Measurements from ENCODE around the gene CAPNS2.
"Not testable (repeated sequence)": the region's sequence is repeated elsewhere in the genome, so short reads cannot be mapped to it uniquely, and the experiment has no call there.

CAPNS2 gene

DNA sequence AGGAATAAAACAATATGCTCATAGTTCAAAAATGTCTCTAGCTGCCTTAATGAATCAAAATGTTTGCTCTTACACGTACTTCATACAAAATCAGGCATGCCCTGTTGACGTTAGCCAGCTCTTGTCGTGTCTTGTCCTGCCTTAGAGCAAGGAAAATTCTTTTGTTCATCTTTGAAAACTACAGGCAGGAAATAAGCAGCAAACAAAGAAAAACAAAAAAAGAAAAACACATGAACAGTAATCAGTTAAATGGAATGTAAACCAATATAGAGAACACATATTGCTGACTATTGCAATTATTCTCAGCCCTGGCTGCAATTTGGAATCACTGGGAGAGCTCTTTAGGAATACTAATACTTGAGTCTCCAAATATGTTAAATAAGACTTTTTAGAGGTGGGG is 1.7 kb downstream of the CAPNS2 start:
- no peak for DNase-seq (ENCODE audit: low read depth)

DNA sequence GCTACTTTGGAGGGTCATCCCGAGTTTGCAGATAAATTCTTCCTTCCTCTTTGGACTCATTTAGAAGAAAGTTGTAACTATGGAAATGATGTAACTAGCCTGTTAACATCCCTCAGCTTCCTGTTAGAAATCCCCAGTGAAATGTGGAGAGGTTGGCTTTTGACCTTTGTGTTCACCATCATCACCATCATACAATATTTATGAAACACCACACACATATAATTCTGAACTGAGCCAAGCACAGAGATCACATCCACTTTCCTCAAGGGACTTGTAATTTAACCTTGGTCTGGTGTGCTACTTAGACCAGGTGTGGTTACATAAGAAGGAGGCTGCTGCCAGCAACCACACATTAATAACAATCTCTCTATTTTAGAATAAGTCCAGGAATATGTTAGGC is 2.5 kb downstream of the CAPNS2 start:
- DNase-seq (ENCODE audit: low read depth), result no peak

DNA sequence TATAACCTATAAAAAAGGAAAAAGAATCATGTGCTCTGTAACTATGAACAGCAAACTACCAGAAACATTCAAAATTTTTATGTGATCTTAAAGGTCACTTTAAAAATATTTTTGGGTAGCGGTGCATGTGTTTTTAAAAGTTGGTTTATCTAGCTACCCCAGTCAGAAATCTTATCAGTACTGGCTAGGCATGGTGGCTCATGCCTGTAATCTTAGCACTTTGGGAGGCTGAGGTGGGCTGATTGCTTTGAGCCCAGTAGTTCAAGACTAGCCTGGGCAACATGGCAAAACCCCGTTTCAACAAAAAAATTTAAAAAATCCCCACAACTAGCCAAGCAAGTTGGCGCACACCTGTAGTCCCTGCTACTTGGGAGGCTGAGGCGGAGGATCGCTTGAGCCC is 3.7 kb downstream of the CAPNS2 start:
- no peak for DNase-seq (ENCODE audit: low read depth)

DNA sequence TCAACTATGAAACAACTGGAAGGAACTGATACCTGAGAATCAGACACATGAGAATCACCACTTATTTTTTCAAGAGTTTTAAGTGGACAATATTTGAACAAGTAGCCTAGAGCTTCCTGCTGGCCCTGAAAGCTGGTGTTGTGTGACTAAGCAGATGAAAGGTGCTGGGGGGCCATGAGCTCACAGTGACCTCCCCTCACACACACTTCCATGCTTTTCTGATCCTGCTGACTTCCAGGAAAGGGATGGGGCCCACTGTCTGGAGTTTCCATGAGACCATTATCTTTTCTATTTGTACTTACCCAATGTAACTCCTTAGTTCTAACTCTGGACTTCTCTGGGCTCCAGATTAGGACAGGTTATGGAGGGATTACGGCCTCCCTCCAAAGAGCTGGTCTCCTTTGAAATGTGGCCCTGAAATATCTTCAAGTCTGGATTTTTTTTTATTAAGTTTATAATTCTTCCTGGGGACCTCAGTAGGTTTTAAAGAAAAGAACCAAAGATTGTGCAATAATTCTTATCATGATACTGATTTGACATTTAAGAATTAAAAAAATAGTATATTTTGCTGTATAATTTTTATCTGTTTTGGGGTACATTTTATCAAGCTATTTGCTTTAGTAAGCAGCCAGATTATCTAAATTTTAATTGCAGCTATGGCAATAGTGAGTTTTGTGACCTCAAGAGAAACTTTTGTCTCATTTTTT is 4.9 kb downstream of the CAPNS2 start:
- no peak for DNase-seq (ENCODE audit: low read depth)

DNA sequence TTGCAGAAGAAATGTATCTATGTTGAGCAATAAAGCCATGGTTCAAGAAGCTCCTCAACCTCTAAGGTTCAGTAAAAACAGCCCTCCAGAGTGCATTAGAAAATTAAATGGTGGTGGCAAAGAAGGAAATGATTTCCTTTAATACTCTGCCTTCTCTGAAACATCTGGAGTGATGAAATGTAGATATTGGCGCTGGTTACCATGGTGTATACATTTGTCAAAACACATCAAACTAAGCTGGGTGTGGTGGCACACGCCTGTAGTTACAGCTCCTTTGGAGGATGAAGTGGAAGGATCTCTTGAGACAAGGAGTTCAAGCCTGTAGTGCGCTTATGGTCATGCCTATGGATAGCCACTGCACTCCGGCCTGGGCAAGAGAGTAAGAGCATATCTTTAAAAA is 6.0 kb downstream of the CAPNS2 start:
- no peak for DNase-seq (ENCODE audit: low read depth)

DNA sequence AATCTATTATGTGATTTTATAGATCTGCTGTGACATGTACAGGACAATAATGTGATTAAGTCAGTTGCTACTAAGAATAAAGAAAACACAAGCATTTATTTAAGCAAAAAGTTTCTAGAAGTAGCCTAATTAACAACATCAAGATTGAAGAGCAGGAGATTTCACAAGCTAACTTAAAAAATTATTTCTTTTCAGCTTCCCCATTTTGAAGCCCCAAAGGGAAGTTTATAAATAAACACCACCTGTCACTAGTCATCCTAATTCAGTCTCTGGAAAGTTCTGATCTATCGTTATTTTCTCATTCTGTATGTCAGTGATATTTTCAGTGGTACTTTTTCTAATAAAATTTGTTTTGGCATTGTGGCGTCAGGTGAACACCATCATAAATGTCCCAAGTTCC is 8.3 kb downstream of the CAPNS2 start:
- DNase-seq (ENCODE audit: low read depth), result no peak

DNA sequence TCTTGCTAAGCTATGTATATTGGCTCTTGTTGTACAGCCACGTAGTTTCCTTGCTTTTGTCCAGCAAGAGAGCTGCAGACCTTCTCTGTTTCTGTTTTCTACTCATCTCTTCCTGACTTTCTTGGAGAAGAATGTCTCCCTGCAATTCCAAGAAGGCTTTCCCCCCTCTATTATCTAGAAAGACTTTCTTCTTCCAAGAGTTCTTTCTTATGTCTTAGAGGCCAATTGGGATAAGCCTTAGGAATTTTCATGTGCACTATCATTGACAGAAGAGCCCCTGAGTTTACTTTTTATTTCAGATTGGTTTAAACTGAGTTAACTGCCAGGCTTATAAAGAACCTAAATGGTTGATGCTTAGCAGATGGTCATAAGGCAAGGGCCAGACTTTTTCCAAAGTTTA is 9.0 kb downstream of the CAPNS2 start:
- no peak for DNase-seq (ENCODE audit: low read depth)

DNA sequence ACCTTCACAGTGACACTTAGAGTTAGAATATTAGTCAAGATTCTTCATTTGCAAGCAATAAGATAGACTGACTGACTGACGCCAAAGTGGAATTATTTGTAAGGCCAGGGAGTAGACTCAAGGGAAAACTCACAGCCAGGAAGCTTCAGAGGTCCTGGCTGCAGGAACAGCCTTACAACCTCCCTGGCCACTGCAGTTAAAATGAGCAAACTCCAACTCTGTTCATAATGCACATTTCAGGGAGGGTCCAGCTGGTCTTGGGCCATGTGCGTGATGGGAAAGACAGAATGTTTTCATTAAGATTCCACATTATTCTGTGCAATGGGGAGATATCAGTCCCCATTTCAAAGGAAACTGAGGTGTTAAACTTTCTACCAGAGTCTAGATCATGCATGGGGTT is 9.9 kb downstream of the CAPNS2 start:
- DNase-seq (ENCODE audit: low read depth), result no peak

DNA sequence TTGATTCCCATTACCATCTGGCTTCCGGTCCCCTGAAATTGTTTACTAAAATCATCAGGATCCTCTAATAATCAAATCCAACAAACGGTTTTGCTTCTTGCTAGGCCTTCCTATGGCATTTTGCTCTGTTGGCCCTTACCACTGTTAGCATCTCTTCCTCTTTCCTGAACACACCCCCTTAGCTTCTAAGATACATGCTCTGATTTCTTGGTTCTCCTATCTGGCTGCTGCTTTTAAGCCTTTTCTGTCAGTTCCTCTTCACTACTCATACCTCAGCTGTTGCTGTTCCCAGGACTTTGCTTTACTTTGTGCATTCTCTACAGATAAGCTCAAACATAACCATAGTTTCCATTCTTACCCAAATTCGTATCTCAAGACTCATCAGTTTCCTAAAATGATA is 11.4 kb downstream of the CAPNS2 start:
- no peak for DNase-seq (ENCODE audit: low read depth)

DNA sequence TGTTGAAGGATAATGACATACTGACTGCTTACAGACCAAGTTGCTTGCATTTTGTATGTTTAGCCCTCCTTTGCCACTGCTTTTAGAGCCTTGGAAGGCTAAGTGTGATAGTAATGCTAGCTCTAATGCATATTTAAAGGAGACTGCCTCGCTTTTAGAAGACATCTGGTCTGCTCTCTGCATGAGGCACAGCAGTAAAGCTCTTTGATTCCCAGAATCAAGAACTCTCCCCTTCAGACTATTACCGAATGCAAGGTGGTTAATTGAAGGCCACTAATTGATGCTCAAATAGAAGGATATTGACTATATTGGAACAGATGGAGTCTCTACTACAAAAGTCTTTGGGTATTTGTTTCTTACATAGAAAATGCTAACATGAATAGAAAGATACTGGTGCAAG is 19.1 kb downstream of the CAPNS2 start:
- DNase-seq (ENCODE audit: low read depth), result no peak

DNA sequence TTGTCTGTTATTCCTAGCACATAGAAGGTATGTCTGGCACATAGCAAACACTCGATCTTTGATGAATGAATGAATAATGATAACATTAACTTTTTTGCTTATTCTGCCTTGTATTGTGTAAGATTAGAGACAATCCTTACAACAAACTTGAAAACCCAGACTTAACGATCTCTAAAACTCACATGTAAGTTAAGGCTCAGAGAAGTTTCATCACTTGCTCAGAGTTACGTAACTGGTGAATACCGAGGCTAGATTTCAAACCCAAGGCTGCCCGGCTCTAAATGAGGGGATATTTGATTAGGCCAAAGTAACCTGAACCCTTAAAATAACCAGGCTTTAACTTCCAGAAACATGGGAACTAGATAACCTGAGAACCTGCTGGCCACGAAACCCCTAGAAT is 22.3 kb downstream of the CAPNS2 start:
- DNase-seq (ENCODE audit: low read depth), result no peak

DNA sequence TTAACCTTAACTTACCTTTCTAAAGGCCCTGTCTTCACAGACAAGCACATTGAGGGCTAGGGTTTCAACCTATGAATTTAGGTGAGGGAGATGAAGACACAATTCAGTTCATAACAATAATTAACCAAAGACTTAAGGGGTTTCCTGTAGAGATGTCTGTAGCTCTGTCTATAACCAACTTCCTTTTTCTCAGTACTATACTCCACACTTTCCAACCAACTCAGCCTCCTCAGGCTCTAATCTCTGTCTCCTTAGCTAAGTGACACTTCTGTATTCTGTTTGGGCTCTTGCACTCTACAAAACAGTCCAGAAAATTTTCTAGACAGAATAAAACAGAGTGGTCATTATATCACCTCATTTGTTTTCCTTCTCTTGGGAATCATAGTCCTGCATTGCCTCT is 25.8 kb downstream of the CAPNS2 start:
- no peak for DNase-seq (ENCODE audit: low read depth)

DNA sequence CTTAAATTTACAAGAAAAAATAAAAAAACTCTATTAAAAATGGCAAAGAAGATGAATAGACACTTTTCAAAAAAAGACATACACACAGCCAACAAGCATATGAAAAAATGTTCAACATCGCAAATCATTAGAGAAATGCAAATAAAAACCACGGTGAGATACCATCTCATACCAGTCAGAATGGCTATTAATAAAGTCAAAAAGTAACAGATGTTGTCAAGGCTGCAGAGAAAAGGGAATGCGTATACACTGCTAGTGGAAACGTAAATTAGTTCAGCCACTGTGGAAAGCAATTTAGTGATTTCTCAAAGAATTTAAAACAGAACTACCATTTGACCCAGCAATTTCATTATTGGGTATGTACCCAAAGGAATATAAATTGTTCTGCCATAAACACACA is 31.4 kb downstream of the CAPNS2 start:
- DNase-seq (ENCODE audit: low read depth), result no peak

DNA sequence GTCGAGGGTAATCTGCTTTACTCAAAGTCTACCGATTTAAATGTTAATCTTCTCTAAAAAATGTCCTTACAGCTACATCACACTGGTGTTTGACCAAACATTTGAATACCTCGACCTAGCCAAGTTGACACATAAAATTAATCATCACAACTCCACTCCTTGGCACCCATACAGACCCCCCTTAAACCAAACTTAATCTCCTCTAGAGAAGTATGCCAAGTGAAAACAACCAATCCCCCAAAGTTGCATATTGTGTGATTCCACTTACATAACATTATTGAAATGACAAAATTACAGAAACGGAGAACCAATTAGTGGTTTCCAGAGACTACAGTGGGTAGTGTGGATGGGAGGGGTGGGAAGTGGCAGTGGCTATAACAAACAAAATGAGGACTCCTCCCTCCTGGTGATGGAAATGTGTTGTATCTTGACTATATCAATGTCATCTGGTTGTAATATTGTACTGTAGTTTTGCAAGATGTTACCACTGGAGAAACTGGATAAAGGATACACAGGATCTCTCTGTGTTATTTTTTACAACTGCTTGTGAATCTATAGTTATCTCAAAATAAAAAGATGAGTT is 39.4 kb downstream of the CAPNS2 start:
- no peak for DNase-seq (ENCODE audit: low read depth)

DNA sequence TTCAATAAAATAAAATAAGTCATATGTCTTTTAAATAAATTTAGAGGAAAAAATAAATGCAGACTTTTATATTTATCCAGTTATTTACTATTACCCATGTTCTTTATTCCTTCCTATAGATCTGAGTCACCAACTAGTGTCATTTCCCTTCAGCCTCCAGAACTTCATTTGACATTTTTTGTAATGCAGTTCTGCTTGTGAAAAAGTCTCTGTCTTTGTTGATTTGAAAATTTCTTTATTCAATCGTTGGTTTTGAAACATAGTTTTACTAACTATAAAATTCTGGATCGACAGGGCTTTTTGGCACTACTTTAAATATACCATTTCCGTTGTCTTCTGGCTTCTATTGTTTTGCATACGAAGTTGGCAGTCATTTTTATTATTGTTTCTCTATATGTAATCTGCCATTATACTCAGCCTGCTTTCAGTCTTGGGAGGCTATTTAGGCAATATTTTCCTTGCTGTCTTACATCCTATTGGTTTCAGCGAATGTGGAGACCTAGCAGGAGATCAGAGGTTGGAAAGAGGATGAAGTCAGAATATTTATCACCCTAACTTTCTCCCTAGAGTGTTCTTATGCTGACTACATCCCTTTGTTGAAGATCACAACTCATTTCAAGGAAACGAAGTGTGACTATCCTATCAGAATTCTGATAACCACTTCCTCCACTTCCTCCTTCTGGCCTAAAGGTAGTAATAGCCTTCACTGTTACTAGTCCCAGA is 47.3 kb downstream of the CAPNS2 start:
- no peak for DNase-seq (ENCODE audit: low read depth)

DNA sequence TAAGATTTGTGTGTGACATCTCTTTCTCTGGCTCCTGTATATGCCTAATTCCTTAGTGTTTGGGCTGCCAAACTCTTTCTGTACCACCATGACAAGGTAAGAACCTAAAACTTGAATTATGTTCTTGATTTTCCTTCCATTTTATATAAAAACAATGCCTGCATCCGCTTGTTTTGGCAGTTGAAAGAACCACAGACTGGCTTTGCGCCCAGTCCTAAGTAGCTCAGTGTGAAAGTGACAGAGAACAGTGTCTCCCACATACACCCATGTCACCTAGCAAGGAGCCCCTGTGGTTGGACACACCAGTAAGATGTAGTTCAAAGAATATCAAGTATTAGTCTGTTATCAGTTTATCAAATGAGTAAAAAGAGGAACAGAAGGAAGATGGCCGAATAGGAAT is 48.6 kb downstream of the CAPNS2 start:
- DNase-seq (ENCODE audit: low read depth), result no peak

DNA sequence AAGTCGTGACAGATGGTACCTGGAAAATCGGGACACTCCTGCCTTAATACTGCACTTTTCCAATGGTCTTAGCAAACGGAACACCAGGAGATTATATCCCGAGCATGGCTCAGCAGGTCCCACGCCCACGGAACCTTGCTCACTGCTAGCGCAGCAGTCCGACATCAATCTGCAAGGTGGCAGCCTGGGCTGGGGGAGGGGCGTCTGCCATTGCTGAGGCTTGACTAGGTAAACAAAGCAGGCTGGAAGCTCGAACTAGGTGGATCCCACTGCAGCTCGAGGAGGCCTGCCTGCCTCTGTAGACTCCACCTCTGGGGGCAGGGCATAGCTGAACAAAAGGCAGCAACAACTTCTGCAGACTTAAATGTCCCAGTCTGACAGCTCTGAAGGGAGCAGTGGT is 49.2 kb downstream of the CAPNS2 start:
- not testable (repeated sequence) for DNase-seq (ENCODE audit: low read depth)

Measured in ELR (cell line).